Hepatocyte (in vitro differentiated cells): ENCODE data around the gene PCBP3. TPM values are rescaled to one million over a fixed set of nuclear protein-coding genes. Genes with fewer than 3 reads are reported as not detected.
"Not testable (repeated sequence)": the region's sequence is repeated elsewhere in the genome, so short reads cannot be mapped to it uniquely, and the experiment has no call there.

Experiments used
- DNase-seq: peaks from one replicate; pipeline ENCODE4 v3.0.0-alpha.2; 2016; ENCODE audit warnings: low spot score
- H2AFZ ChIP-seq: fragments of 200-600 bp; sonication (generic); 2 replicates; pipeline ENCODE4 v1.6.0; 2016; ENCODE audit warnings: antibody characterized with exemption, mild to moderate bottlenecking
- H3K27ac ChIP-seq: fragments of 200-600 bp; sonication (generic); 2 replicates; pipeline ENCODE4 v1.5.1; 2016; ENCODE audit warnings: mild to moderate bottlenecking
- H3K27me3 ChIP-seq: fragments of 200-600 bp; sonication (generic); 2 replicates; pipeline ENCODE4 v1.6.1; 2016
- H3K36me3 ChIP-seq: fragments of 200-600 bp; sonication (generic); replicated peaks from 2 replicates; pipeline ENCODE4 v1.5.1; 2016; ENCODE audit warnings: low read depth; ENCODE audit not compliant: insufficient read depth
- H3K4me1 ChIP-seq: fragments of 200-600 bp; sonication (generic); 2 replicates; pipeline ENCODE4 v1.5.1; 2016; ENCODE audit warnings: mild to moderate bottlenecking, moderate library complexity; ENCODE audit not compliant: insufficient read depth
- H3K4me2 ChIP-seq: fragments of 200-600 bp; sonication (generic); 2 replicates; pipeline ENCODE4 v1.6.0; 2016
- H3K4me3 ChIP-seq: fragments of 200-600 bp; sonication (generic); 2 replicates; pipeline ENCODE4 v1.5.1; 2016; ENCODE audit warnings: mild to moderate bottlenecking
- H3K79me2 ChIP-seq: fragments of 200-600 bp; sonication (generic); 2 replicates; pipeline ENCODE4 v1.6.0; 2017; ENCODE audit warnings: mild to moderate bottlenecking
- H3K9me2 ChIP-seq: fragments of 200-600 bp; sonication (generic); replicated peaks from 2 replicates; pipeline ENCODE4 v1.6.0; 2017; ENCODE audit warnings: mild to moderate bottlenecking; ENCODE audit not compliant: insufficient read depth
- H3K9me3 ChIP-seq: fragments of 200-600 bp; sonication (generic); 2 replicates; pipeline ENCODE4 v1.5.1; 2016; ENCODE audit warnings: low read depth, mild to moderate bottlenecking
- H4K20me1 ChIP-seq: fragments of 200-600 bp; sonication (generic); 2 replicates; pipeline ENCODE4 v1.6.0; 2016; ENCODE audit warnings: mild to moderate bottlenecking; ENCODE audit not compliant: insufficient read depth, poor library complexity, severe bottlenecking
- EZH2 ChIP-seq: fragments of 200-600 bp; sonication (generic); IDR thresholded peaks from 2 replicates; pipeline ENCODE4 v1.6.1; 2016; ENCODE audit warnings: antibody characterized with exemption, mild to moderate bottlenecking, borderline replicate concordance
- EZH2phosphoT487 ChIP-seq: fragments of 200-600 bp; sonication (generic); IDR thresholded peaks from one replicate; pipeline ENCODE4 v1.6.1; 2018; ENCODE audit warnings: antibody characterized with exemption, mild to moderate bottlenecking, low read depth, moderate library complexity; ENCODE audit not compliant: unreplicated experiment, severe bottlenecking
- WGBS: methylation state at CpG from one replicate; pipeline ENCODE4 v1.1.6; 2016; ENCODE audit warnings: low lambda C conversion rate; ENCODE audit errors: missing lambda C conversion rate; 5-methylcytosine and 5-hydroxymethylcytosine counted together
- polyA plus RNA-seq: library from polyadenylated mRNA; unstranded; fragments of >200 nt; fragmentation: Nextera tagmentation; extraction: Ambion mirVana; gene quantifications from 2 replicates; pipeline ENCODE4 v1.2.1, GENCODE V29; 2016
- total RNA-seq: library from RNA; depleted of rRNA; stranded (reverse); fragments of >200 nt; gene quantifications from 2 replicates; pipeline ENCODE4 v1.2.3, GENCODE V29; 2014
- TF ChIP-seq, protein P1 (sequence below): fragments of 200-600 bp; sonication (generic); IDR thresholded peaks from 2 replicates; pipeline ENCODE4 v1.5.1; 2016; ENCODE audit warnings: antibody characterized with exemption, mild to moderate bottlenecking; ENCODE audit not compliant: poor library complexity

PCBP3 gene
- total and polyA plus RNA-seq, 2 experiments from 2014 or later = 3.1 to 8.8 TPM

DNA sequence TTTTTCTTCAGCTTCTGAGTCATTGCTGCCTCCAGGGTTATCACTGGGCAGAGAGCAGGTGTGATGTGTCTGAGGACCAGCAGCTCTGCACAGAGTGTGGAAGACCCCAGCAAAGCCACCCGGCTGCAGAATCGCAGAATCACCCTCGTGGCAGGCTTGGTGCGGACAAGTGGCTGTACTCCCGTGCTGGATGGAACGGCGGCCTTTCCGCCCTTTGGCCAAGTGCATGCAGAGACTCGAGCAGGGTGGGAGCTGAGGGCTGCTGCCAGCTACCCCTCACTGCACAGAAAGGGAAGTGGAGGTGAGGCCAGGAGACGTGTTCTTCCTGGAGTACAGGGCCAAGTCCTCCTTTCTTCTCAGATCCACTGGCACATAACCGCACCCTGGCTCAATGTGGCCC lies 162.5 kb downstream of the PCBP3 start:
- no peaks in the 10 kb centered on the region for H3K9me2 ChIP-seq
- no peaks in the 10 kb centered on the region for H3K36me3 ChIP-seq
- no peaks in the 10 kb centered on the region for H3K4me1 ChIP-seq
- no peak overlapping the region for H2AFZ ChIP-seq
- no peaks in the 10 kb centered on the region for H3K9me3 ChIP-seq
- TF ChIP-seq EZH2 = no peak
- TF ChIP-seq EZH2phosphoT487 = no peak
- TF ChIP-seq, protein P1, sequence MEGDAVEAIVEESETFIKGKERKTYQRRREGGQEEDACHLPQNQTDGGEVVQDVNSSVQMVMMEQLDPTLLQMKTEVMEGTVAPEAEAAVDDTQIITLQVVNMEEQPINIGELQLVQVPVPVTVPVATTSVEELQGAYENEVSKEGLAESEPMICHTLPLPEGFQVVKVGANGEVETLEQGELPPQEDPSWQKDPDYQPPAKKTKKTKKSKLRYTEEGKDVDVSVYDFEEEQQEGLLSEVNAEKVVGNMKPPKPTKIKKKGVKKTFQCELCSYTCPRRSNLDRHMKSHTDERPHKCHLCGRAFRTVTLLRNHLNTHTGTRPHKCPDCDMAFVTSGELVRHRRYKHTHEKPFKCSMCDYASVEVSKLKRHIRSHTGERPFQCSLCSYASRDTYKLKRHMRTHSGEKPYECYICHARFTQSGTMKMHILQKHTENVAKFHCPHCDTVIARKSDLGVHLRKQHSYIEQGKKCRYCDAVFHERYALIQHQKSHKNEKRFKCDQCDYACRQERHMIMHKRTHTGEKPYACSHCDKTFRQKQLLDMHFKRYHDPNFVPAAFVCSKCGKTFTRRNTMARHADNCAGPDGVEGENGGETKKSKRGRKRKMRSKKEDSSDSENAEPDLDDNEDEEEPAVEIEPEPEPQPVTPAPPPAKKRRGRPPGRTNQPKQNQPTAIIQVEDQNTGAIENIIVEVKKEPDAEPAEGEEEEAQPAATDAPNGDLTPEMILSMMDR = no peak
- no peaks in the 10 kb centered on the region for H3K27me3 ChIP-seq
- DNase-seq = no peak
- no peaks in the 10 kb centered on the region for H4K20me1 ChIP-seq
- no peak overlapping the region for H3K4me2 ChIP-seq
- H3K79me2 ChIP-seq = no peaks in the 10 kb centered on the region
- H3K27ac ChIP-seq = no peak overlapping the region
- H3K4me3 ChIP-seq = no peak overlapping the region
- 88% methylated on average over 11 of the region's 11 CpGs for WGBS

DNA sequence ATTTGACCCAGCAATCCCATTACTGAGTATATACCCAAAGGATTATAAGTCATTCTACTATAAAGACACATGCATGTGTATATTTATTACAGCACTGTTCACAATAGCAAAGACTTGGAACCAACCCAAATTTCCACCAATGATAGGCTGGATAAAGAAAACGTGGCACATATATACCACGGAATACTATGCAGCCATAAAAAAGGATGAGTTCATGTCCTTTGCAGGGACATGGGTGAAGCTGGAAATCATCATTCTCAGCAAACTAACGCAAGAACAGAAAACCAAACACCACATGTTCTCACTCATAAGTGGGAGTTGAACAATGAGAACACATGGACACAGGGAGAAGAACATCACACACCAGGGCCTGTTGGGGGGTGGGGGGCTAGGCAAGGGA lies 165.1 kb downstream of the PCBP3 start:
- not testable (repeated sequence) for H3K9me3 ChIP-seq, H3K27me3 ChIP-seq, H3K9me2 ChIP-seq, H3K27ac ChIP-seq, H2AFZ ChIP-seq, DNase-seq, H4K20me1 ChIP-seq, H3K79me2 ChIP-seq, H3K4me2 ChIP-seq, H3K4me3 ChIP-seq, H3K36me3 ChIP-seq, H3K4me1 ChIP-seq
- WGBS = 88% methylated on average over 3 of the region's 3 CpGs

DNA sequence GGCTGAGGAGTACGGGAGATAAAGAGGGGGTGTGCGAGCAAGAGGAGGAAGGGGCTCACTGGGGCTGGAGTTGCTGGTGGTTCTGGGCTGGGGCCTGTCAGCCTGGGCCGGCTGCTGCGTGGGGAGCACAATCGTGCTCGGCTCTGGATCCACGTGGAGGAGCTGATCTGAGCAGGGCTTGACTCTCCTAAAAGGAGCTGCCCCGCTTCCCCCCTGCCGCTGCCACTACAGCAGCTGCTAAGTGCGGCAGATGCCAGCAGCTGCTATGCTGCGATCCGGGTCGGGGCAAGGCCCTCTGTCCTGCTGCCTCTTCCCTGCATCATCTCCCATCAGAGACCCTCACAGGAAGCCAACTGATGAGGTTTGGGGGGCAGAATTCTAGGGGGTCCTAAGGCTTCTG lies 165.9 kb downstream of the PCBP3 start:
- no peaks in the 10 kb centered on the region for H3K27me3 ChIP-seq
- no peak for DNase-seq
- H2AFZ ChIP-seq = no peak overlapping the region
- no peak for TF ChIP-seq EZH2
- TF ChIP-seq, protein P1 = no peak
- no peak for TF ChIP-seq EZH2phosphoT487
- no peaks in the 10 kb centered on the region for H3K9me2 ChIP-seq
- no peaks in the 10 kb centered on the region for H3K9me3 ChIP-seq
- no peaks in the 10 kb centered on the region for H4K20me1 ChIP-seq
- H3K36me3 ChIP-seq = no peaks in the 10 kb centered on the region
- no peaks in the 10 kb centered on the region for H3K4me1 ChIP-seq
- no peaks in the 10 kb centered on the region for H3K79me2 ChIP-seq
- 84% methylated on average over 13 of the region's 13 CpGs for WGBS
- no peak overlapping the region for H3K4me2 ChIP-seq
- H3K4me3 ChIP-seq = no peak overlapping the region
- H3K27ac ChIP-seq = no peak overlapping the region

DNA sequence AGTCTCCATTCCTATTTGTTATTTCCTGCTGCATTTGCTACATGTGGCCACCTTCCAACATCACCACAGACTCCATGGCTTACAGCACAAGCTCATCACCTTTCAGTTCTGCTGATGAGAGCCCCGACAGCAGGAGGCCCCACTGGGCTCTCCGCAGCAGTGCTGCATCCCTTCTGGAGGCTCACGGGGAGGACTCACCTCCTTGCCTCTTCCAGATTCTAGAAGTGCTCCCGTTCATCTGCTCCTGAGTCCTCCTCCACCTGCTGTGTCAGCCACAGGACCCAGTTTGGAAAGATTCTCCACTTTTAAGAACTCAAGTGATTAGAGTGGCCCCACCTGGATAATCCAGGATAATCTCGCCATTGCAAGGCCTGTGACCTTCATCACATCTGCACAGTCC lies 167.6 kb downstream of the PCBP3 start:
- no peak for DNase-seq
- H3K4me2 ChIP-seq = no peak overlapping the region
- no peaks in the 10 kb centered on the region for H3K4me1 ChIP-seq
- 80% methylated on average over 5 of the region's 5 CpGs for WGBS
- H3K9me3 ChIP-seq = no peaks in the 10 kb centered on the region
- no peaks in the 10 kb centered on the region for H3K36me3 ChIP-seq
- H3K9me2 ChIP-seq = no peaks in the 10 kb centered on the region
- H3K27me3 ChIP-seq = no peaks in the 10 kb centered on the region
- H3K79me2 ChIP-seq = no peaks in the 10 kb centered on the region
- TF ChIP-seq EZH2 (no peak), EZH2phosphoT487 (no peak)
- TF ChIP-seq, protein P1 = no peak
- H4K20me1 ChIP-seq = no peaks in the 10 kb centered on the region
- no peak overlapping the region for H2AFZ ChIP-seq
- no peak overlapping the region for H3K27ac ChIP-seq
- no peak overlapping the region for H3K4me3 ChIP-seq

DNA sequence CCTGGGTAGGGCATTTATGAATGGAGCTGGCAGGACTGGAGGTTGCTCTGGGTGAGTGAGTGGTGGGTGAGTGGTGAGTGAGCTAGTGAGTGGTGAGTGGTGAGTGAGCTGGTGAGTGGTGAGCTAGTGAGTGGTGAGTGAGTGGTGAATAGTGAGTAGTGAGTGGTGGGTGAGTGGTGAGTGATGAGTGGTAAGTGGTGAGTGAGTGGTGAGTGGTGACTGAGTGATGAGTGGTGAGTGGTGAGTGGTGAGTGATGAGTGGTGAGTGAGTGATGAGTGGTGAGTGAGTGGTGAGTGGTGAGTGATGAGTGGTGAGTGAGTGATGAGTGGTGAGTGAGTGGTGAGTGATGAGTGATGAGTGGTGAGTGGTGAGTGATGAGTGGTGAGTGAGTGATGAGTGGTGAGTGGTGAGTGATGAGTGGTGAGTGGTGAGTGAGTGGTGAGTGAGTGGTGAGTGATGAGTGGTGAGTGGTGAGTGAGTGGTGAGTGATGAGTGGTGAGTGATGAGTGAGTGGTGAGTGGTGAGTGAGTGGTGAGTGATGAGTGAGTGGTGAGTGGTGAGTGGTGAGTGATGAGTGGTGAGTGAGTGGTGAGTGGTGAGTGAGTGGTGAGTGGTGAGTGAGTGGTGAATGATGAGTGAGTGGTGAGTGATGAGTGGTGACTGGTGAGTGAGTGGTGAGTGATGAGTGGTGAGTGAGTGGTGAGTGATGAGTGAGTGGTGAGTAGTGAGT lies 170.8 kb downstream of the PCBP3 start:
- H4K20me1 ChIP-seq = not testable (repeated sequence)

DNA sequence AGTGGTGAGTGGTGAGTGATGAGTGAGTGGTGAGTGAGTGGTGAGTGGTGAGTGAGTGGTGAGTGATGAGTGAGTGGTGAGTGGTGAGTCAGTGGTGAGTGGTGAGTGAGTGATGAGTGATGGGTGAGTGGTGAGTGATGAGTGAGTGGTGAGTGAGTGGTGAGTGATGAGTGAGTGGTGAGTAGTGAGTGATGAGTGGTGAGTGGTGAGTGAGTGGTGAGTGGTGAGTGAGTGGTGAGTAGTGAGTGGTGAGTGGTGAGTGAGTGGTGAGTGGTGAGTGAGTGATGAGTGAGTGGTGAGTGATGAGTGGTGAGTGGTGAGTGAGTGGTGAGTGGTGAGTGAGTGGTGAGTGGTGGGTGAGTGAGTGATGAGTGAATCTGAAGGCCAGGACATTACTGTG lies 172.3 kb downstream of the PCBP3 start:
- not testable (repeated sequence) for H3K4me3 ChIP-seq, H3K79me2 ChIP-seq, H3K27me3 ChIP-seq, H3K4me2 ChIP-seq, H3K36me3 ChIP-seq, H2AFZ ChIP-seq, H3K4me1 ChIP-seq, H3K27ac ChIP-seq, H3K9me2 ChIP-seq, H4K20me1 ChIP-seq, DNase-seq, H3K9me3 ChIP-seq

More for the DNA sequence above, 170.8 kb downstream of the PCBP3 start:
- H3K27ac ChIP-seq, H3K4me2 ChIP-seq, H3K9me2 ChIP-seq, H3K79me2 ChIP-seq, H2AFZ ChIP-seq, H3K4me1 ChIP-seq, H3K9me3 ChIP-seq, H3K36me3 ChIP-seq, H3K4me3 ChIP-seq, H3K27me3 ChIP-seq, DNase-seq: not testable (repeated sequence)
